ENCODE measurements around the gene RSPH1. TPM values are rescaled to one million over a fixed set of nuclear protein-coding genes. Genes with fewer than 3 reads are reported as not detected.
A peak's percentile ranks its signal among the peaks of the same experiment; 100 is the strongest.

Gene RSPH1
- total RNA-seq, 1 donor from 2014 or later, result 0.42 TPM

DNA sequence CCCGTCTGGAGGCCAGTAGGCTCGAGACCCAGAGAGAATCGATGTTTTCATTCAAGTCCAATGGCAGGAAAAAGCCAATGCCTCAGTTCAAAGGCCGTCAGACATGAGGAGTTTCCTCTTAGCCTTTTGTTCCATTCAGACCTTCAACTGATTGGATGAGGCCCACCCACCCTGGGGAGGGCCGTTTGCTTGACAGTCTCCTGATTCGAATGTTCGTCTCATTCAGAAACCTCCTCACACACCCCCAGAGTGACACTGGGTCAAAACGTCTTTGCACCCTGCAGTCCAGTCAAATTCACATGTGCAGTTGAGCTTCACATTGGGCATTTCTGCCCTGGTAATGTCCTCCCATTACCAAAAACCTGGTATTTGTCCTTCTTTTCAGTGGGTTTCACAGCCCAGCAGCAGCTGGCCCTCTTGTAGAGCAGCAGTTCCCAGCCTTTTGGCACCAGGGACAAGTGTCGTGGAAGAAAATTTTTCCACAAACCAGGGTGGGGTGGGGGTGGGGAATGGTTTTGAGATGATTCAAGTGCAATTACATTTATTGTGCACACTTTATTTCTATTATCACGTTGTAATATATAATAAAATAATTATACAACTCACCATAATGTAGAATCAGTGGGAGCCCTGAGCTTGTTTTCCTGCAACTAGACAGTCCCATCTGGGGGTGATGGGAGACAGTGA, 40.1 kb downstream of the RSPH1 start:
- DNase-seq, result no peak
- peaks cover 14% of the 10 kb centered on the region for H3K27me3 Mint-ChIP-seq (ENCODE audit: unreplicated experiment)
- peak overlapping the region; percentile 89 for H3K27ac Mint-ChIP-seq (ENCODE audit: unreplicated experiment)
- TF ChIP-seq, protein P1, sequence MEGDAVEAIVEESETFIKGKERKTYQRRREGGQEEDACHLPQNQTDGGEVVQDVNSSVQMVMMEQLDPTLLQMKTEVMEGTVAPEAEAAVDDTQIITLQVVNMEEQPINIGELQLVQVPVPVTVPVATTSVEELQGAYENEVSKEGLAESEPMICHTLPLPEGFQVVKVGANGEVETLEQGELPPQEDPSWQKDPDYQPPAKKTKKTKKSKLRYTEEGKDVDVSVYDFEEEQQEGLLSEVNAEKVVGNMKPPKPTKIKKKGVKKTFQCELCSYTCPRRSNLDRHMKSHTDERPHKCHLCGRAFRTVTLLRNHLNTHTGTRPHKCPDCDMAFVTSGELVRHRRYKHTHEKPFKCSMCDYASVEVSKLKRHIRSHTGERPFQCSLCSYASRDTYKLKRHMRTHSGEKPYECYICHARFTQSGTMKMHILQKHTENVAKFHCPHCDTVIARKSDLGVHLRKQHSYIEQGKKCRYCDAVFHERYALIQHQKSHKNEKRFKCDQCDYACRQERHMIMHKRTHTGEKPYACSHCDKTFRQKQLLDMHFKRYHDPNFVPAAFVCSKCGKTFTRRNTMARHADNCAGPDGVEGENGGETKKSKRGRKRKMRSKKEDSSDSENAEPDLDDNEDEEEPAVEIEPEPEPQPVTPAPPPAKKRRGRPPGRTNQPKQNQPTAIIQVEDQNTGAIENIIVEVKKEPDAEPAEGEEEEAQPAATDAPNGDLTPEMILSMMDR (IDR thresholded peaks at IDR 0.05; ENCODE audit: partially characterized antibody, unreplicated experiment), result no peak
- H3K4me3 Mint-ChIP-seq (ENCODE audit: unreplicated experiment), result no peak overlapping the region
- no peaks in the 10 kb centered on the region for H3K36me3 Mint-ChIP-seq (ENCODE audit: unreplicated experiment)
- peaks cover 36% of the 10 kb centered on the region for H3K4me1 Mint-ChIP-seq (ENCODE audit: low read depth, unreplicated experiment)
- H3K9me3 Mint-ChIP-seq (ENCODE audit: unreplicated experiment), result peaks cover 8% of the 10 kb centered on the region

DNA sequence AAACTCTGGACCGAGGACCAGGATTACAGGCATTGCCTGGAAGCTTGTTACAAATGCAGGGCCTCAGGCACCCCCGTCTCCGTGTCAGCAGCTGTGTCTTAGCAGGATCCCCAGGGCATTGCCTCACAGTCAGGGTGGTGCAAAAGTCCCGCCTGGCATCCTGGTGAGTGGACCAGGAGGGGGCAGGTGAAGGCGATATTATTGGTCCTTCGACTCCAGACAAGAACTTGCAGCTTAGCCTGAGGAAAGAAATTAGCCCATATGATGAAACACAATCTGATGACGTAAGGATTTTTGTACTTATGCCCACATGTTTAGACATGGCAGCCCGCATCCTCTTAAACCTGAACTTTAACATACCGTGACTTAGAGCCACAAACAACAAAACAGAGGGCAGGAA, 40.8 kb downstream of the RSPH1 start:
- peak overlapping the region; percentile 89 for H3K27ac Mint-ChIP-seq (ENCODE audit: unreplicated experiment)
- peaks cover 14% of the 10 kb centered on the region for H3K27me3 Mint-ChIP-seq (ENCODE audit: unreplicated experiment)
- TF ChIP-seq, protein P1 (IDR thresholded peaks at IDR 0.05; ENCODE audit: partially characterized antibody, unreplicated experiment), result no peak
- no peak for DNase-seq
- peaks cover 8% of the 10 kb centered on the region for H3K9me3 Mint-ChIP-seq (ENCODE audit: unreplicated experiment)
- no peaks in the 10 kb centered on the region for H3K36me3 Mint-ChIP-seq (ENCODE audit: unreplicated experiment)
- peaks cover 39% of the 10 kb centered on the region for H3K4me1 Mint-ChIP-seq (ENCODE audit: low read depth, unreplicated experiment)
- H3K4me3 Mint-ChIP-seq (ENCODE audit: unreplicated experiment), result peak overlapping the region; percentile 16

DNA sequence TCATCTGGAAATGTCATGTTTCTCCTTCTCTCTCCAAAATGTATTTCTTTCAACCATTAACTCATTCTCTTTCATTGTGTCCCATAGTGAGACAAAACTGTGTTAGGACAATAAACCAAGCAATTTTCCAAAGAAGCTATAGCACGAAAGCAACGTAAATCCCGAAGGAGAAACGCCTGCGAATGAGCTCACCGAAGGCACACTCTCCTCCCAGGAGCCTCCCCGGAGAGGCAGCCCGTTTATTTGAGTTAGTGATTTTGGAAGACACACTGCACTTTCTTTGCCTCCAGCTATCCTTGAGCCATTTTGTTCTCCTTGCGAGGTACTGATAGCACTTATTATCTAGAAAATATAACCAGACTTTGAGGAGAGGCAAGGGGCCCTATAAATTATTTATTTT, 41.2 kb downstream of the RSPH1 start:
- H3K4me1 Mint-ChIP-seq (ENCODE audit: low read depth, unreplicated experiment), result peaks cover 41% of the 10 kb centered on the region
- H3K27me3 Mint-ChIP-seq (ENCODE audit: unreplicated experiment), result peaks cover 17% of the 10 kb centered on the region
- H3K4me3 Mint-ChIP-seq (ENCODE audit: unreplicated experiment), result peak overlapping the region; percentile 26
- TF ChIP-seq, protein P1 (IDR thresholded peaks at IDR 0.05; ENCODE audit: partially characterized antibody, unreplicated experiment), result no peak
- H3K27ac Mint-ChIP-seq (ENCODE audit: unreplicated experiment), result peak overlapping the region; percentile 89
- DNase-seq, result peak; percentile 59
- peaks cover 8% of the 10 kb centered on the region for H3K9me3 Mint-ChIP-seq (ENCODE audit: unreplicated experiment)
- H3K36me3 Mint-ChIP-seq (ENCODE audit: unreplicated experiment), result no peaks in the 10 kb centered on the region

DNA sequence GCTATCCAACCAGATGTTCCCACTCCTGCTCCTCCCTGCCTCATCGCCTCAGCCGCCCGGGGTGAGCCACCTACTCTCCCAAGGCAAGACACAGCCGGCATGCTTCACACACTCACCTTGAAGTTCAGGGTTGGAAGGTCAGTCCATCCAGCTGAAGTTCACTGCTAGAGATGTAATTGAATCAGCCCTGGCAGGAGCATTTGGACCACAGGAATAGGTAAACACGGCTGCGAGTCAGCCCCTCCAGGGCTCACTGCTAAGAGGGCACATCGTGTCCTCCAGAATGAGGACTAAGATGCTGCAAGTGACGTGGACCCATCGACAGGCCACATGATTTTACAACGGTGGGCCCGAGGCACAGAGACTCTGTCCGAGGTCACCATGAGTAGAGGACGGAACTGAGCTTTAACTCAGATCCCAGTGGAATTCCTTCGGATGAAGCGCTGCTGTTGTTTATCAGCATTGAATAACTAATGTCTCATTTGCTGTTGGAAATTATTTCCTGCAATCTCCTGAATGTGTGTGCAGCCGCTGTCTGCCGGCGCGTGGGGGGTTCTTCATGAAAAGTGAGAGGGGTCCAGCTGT, 41.9 kb downstream of the RSPH1 start:
- TF ChIP-seq, protein P1 (IDR thresholded peaks at IDR 0.05; ENCODE audit: partially characterized antibody, unreplicated experiment), result no peak
- Mint-ChIP-seq H3K36me3 (ENCODE audit: unreplicated experiment) (no peaks in the 10 kb centered on the region), H3K9me3 (ENCODE audit: unreplicated experiment) (peaks cover 8% of the 10 kb centered on the region)

More for the DNA sequence above, 41.9 kb downstream of the RSPH1 start:
- Mint-ChIP-seq H3K4me3 (ENCODE audit: unreplicated experiment) (peak overlapping the region; percentile 49), H3K27ac (ENCODE audit: unreplicated experiment) (peak overlapping the region; percentile 89), H3K4me1 (ENCODE audit: low read depth, unreplicated experiment) (peaks cover 47% of the 10 kb centered on the region), H3K27me3 (ENCODE audit: unreplicated experiment) (peaks cover 17% of the 10 kb centered on the region)
- DNase-seq, result no peak
